HEK293T (cell line): ENCODE measurements around the gene LSM14B.

Experiments
- ARNT ChIP-seq: fragments of 450-650 bp; IDR thresholded peaks from 2 replicates; pipeline ENCODE4 v1.6.1; 2017; ENCODE audit warnings: mild to moderate bottlenecking
- BHLHE40 ChIP-seq: fragments of 450-650 bp; IDR thresholded peaks from 2 replicates; pipeline ENCODE4 v1.6.1; 2016; ENCODE audit warnings: mild to moderate bottlenecking, moderate library complexity, borderline replicate concordance
- CTBP1 ChIP-seq: fragments of 450-650 bp; IDR thresholded peaks from 2 replicates; pipeline ENCODE4 v1.6.1; 2016; ENCODE audit warnings: borderline replicate concordance
- FOXA1 ChIP-seq: fragments of 450-650 bp; IDR thresholded peaks from 2 replicates; pipeline ENCODE4 v1.6.1; 2016; ENCODE audit warnings: mild to moderate bottlenecking
- FOXK2 ChIP-seq: fragments of 450-650 bp; IDR thresholded peaks from 2 replicates; pipeline ENCODE4 v1.6.1; 2016; ENCODE audit warnings: mild to moderate bottlenecking
- L3MBTL2 ChIP-seq: fragments of 450-650 bp; conservative IDR thresholded peaks from 2 replicates; pipeline ENCODE4 v1.6.1; 2016; ENCODE audit warnings: mild to moderate bottlenecking
- SP1 ChIP-seq: fragments of 450-650 bp; IDR thresholded peaks from 2 replicates; pipeline ENCODE4 v1.6.1; 2017
- ZNF384 ChIP-seq: fragments of 450-650 bp; IDR thresholded peaks from 2 replicates; pipeline ENCODE4 v1.6.1; 2016

DNA sequence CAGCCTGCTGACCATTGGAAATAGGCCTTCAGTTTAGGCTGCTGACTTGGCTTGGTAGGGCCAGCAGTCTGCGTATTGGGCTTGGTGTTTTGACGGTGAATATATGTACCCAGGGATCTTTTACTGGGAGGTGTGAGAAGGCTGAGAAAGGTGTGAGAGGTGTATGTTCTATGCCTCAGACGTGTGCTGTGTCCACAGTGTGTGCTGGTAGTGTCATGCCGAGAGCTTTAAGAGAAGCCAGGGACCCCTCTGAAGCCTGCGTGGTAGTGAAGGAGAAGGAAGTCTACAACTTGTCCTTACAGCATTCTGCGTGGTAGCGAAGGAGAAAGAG is 23.4 kb downstream of the LSM14B start:
- TF ChIP-seq FOXK2 (no peak), FOXA1 (no peak), SP1 (no peak), BHLHE40 (no peak), CTBP1 (no peak), ARNT (no peak), L3MBTL2 (no peak), ZNF384 (no peak)
